HEK293T (cell line): ENCODE results near the gene CROCC.

Experiments
- ARNT ChIP-seq: fragments of 450-650 bp; IDR thresholded peaks from 2 replicates; pipeline ENCODE4 v1.6.1; 2017; ENCODE audit warnings: mild to moderate bottlenecking
- BHLHE40 ChIP-seq: fragments of 450-650 bp; IDR thresholded peaks from 2 replicates; pipeline ENCODE4 v1.6.1; 2016; ENCODE audit warnings: mild to moderate bottlenecking, moderate library complexity, borderline replicate concordance
- ELF4 ChIP-seq: fragments of 450-650 bp; IDR thresholded peaks from 2 replicates; pipeline ENCODE4 v1.6.1; 2017; ENCODE audit warnings: antibody characterized with exemption
- FOXA1 ChIP-seq: fragments of 450-650 bp; IDR thresholded peaks from 2 replicates; pipeline ENCODE4 v1.6.1; 2016; ENCODE audit warnings: mild to moderate bottlenecking
- FOXM1 ChIP-seq: fragments of 450-650 bp; IDR thresholded peaks from 2 replicates; pipeline ENCODE4 v1.6.1; 2017; ENCODE audit warnings: mild to moderate bottlenecking, borderline replicate concordance
- HDGF ChIP-seq: fragments of 450-650 bp; IDR thresholded peaks from 2 replicates; pipeline ENCODE4 v1.6.1; 2017; ENCODE audit warnings: antibody characterized with exemption, borderline replicate concordance
- LEF1 ChIP-seq: fragments of 450-650 bp; IDR thresholded peaks from 2 replicates; pipeline ENCODE4 v1.6.1; 2017; ENCODE audit warnings: mild to moderate bottlenecking, borderline replicate concordance
- NFRKB ChIP-seq: fragments of 450-650 bp; IDR thresholded peaks from 2 replicates; pipeline ENCODE4 v1.6.1; 2016; ENCODE audit warnings: mild to moderate bottlenecking, moderate library complexity
- PKNOX1 ChIP-seq: fragments of 450-650 bp; IDR thresholded peaks from 2 replicates; pipeline ENCODE4 v1.6.1; 2016
- SP1 ChIP-seq: fragments of 450-650 bp; IDR thresholded peaks from 2 replicates; pipeline ENCODE4 v1.6.1; 2017
- SUZ12 ChIP-seq: fragments of 450-650 bp; IDR thresholded peaks from 2 replicates; pipeline ENCODE4 v1.6.1; 2016; ENCODE audit warnings: mild to moderate bottlenecking
- TARDBP ChIP-seq: fragments of 450-650 bp; IDR thresholded peaks from 2 replicates; pipeline ENCODE4 v1.6.1; 2016

GRCh38 chr1:17007121-17007520 is 85.4 kb downstream of the CROCC start:
- no peak for TF ChIP-seq FOXM1
- no peak for TF ChIP-seq LEF1
- TF ChIP-seq NFRKB: no peak
- no peak for TF ChIP-seq HDGF
- TF ChIP-seq ELF4: no peak
- no peak for TF ChIP-seq FOXA1
- no peak for TF ChIP-seq SUZ12
- TF ChIP-seq BHLHE40: no peak
- TF ChIP-seq SP1: no peak
- TF ChIP-seq PKNOX1: no peak
- no peak for TF ChIP-seq TARDBP
- TF ChIP-seq ARNT: no peak
